GM23338 (cell line): ENCODE measurements around the gene ABI2. TPM values are rescaled to one million over a fixed set of nuclear protein-coding genes. Genes with fewer than 3 reads are reported as not detected.

ENCODE experiments used
- ATAC-seq: fragments of 200-7000 bp; cut with Tn5 transposase; 3 replicates; pipeline ENCODE4 v1.9.1; 2020
- DNase-seq: peaks from one replicate; pipeline ENCODE4 v3.0.0-alpha.2; 2015; ENCODE audit warnings: low spot score
- H2AFZ ChIP-seq: fragments of 200-600 bp; sonication (generic); 2 replicates; pipeline ENCODE4 v1.8.0; 2016; ENCODE audit warnings: antibody characterized with exemption, mild to moderate bottlenecking, moderate library complexity
- H3F3A ChIP-seq: fragments of 200-600 bp; sonication (generic); replicated peaks from 2 replicates; pipeline ENCODE4 v1.8.0; 2017; ENCODE audit warnings: antibody characterized with exemption, mixed run types, low read depth
- H3K27ac ChIP-seq: fragments of 200-600 bp; sonication (generic); 2 replicates; pipeline ENCODE4 v1.6.1; 2016; ENCODE audit warnings: low read depth
- H3K27me3 ChIP-seq: fragments of 200-600 bp; sonication (generic); 2 replicates; pipeline ENCODE4 v1.8.0; 2016; ENCODE audit warnings: mild to moderate bottlenecking, mixed run types, moderate library complexity; ENCODE audit not compliant: insufficient read depth
- H3K36me3 ChIP-seq: fragments of 200-600 bp; sonication (generic); 2 replicates; pipeline ENCODE4 v1.8.0; 2016; ENCODE audit warnings: mild to moderate bottlenecking; ENCODE audit not compliant: insufficient read depth
- H3K4me1 ChIP-seq: fragments of 200-600 bp; sonication (generic); 2 replicates; pipeline ENCODE4 v1.8.0; 2016; ENCODE audit warnings: mild to moderate bottlenecking, moderate library complexity; ENCODE audit not compliant: insufficient read depth
- H3K4me2 ChIP-seq: fragments of 200-600 bp; sonication (generic); 2 replicates; pipeline ENCODE4 v1.7.1; 2017; ENCODE audit warnings: mixed run types
- H3K4me3 ChIP-seq: fragments of 200-600 bp; sonication (generic); 2 replicates; pipeline ENCODE4 v1.6.1; 2016; ENCODE audit warnings: mixed run types
- H3K79me2 ChIP-seq: fragments of 200-600 bp; sonication (generic); replicated peaks from 2 replicates; pipeline ENCODE4 v1.8.0; 2017; ENCODE audit warnings: mild to moderate bottlenecking; ENCODE audit not compliant: insufficient read depth
- H3K9me2 ChIP-seq: fragments of 200-600 bp; sonication (generic); 2 replicates; pipeline ENCODE4 v1.8.0; 2017; ENCODE audit not compliant: insufficient read depth
- H4K20me1 ChIP-seq: fragments of 200-600 bp; sonication (generic); replicated peaks from 2 replicates; pipeline ENCODE4 v1.8.0; 2017; ENCODE audit warnings: mild to moderate bottlenecking; ENCODE audit not compliant: insufficient read depth
- H3K27ac Mint-ChIP-seq: 2 replicates; pipeline ENCODE4 v1.8.0; 2020; ENCODE audit warnings: inconsistent platforms, mild to moderate bottlenecking, moderate library complexity, mixed read lengths
- H3K27me3 Mint-ChIP-seq: 3 replicates; pipeline ENCODE4 v1.8.0; 2022; ENCODE audit warnings: low read depth, mild to moderate bottlenecking, moderate library complexity, mixed read lengths, inconsistent platforms; ENCODE audit not compliant: insufficient read depth, poor library complexity
- H3K36me3 Mint-ChIP-seq: 3 replicates; pipeline ENCODE4 v1.8.0; 2021; ENCODE audit warnings: low read depth, mild to moderate bottlenecking, inconsistent platforms, moderate library complexity, mixed read lengths
- H3K4me1 Mint-ChIP-seq: 3 replicates; pipeline ENCODE4 v1.8.0; 2020; ENCODE audit warnings: mild to moderate bottlenecking, inconsistent platforms, mixed read lengths
- H3K4me3 Mint-ChIP-seq: 3 replicates; pipeline ENCODE4 v1.8.0; 2021; ENCODE audit warnings: moderate library complexity, mild to moderate bottlenecking, inconsistent platforms, mixed read lengths
- H3K9me3 Mint-ChIP-seq: 3 replicates; pipeline ENCODE4 v1.8.0; 2020; ENCODE audit warnings: moderate library complexity, mild to moderate bottlenecking, inconsistent platforms, mixed read lengths
- CREB1 ChIP-seq: fragments of 250-450 bp; sonication (Bioruptor Pico); IDR thresholded peaks from 2 replicates; pipeline ENCODE4 v1.5.0; 2020; ENCODE audit warnings: low read depth, mild to moderate bottlenecking, moderate library complexity
- CTCF ChIP-seq, 2 experiments: fragments of 200-600 bp in 1 of 2; sonication (generic) in 1 of 2; conservative IDR thresholded peaks; 2 replicates each; pipeline versions ENCODE4 v1.5.1 to v1.6.1; 2016 to 2017; ENCODE audit warnings: antibody characterized with exemption in 2 of 2, low read depth in 2 of 2, mild to moderate bottlenecking in 2 of 2, moderate library complexity in 1 of 2
- ETS1 ChIP-seq: IDR thresholded peaks from 2 replicates; pipeline ENCODE4 v1.6.1; 2016; ENCODE audit warnings: antibody characterized with exemption
- EZH2 ChIP-seq: fragments of 200-600 bp; sonication (generic); IDR thresholded peaks from one replicate; pipeline ENCODE4 v1.8.0; 2017; ENCODE audit warnings: antibody characterized with exemption, mild to moderate bottlenecking, low read depth; ENCODE audit not compliant: unreplicated experiment
- EZH2phosphoT487 ChIP-seq: fragments of 200-600 bp; sonication (generic); IDR thresholded peaks from one replicate; pipeline ENCODE4 v1.8.1; 2018; ENCODE audit warnings: antibody characterized with exemption; ENCODE audit not compliant: unreplicated experiment
- POLR2AphosphoS5 ChIP-seq: IDR thresholded peaks from 2 replicates; pipeline ENCODE4 v1.6.1; 2016; ENCODE audit warnings: antibody characterized with exemption, low read depth
- REST ChIP-seq: IDR thresholded peaks from one replicate; pipeline ENCODE4 v1.6.1; 2018; ENCODE audit warnings: antibody characterized with exemption; ENCODE audit not compliant: unreplicated experiment
- ZNF331 ChIP-seq: fragments of 250-450 bp; sonication (Bioruptor Pico); IDR thresholded peaks from 2 replicates; pipeline ENCODE4 v1.5.0; 2020; ENCODE audit warnings: low read depth, mild to moderate bottlenecking, moderate library complexity
- polyA plus RNA-seq: library from polyadenylated mRNA; unstranded; fragments of >200 nt; fragmentation: Nextera tagmentation; extraction: Ambion mirVana; gene quantifications from 2 replicates; pipeline ENCODE4 v1.2.1, GENCODE V29; 2016
- total RNA-seq: library from RNA; depleted of rRNA; stranded (reverse); fragments of >200 nt; shearing (Covaris generic); gene quantifications from 2 replicates; pipeline ENCODE4 v1.2.3, GENCODE V29; 2014
- TF ChIP-seq, protein P1 (sequence below): fragments of 250-450 bp; sonication (Bioruptor Pico); IDR thresholded peaks from 2 replicates; pipeline ENCODE4 v1.5.0; 2020; ENCODE audit warnings: mild to moderate bottlenecking, moderate library complexity

The ABI2 gene
- total and polyA plus RNA-seq, 2 experiments from 2014 or later = 46.5 to 114 TPM

GRCh38 chr2:203440671-203441070, 112.5 kb downstream of the ABI2 start:
- H3K27ac ChIP-seq = no peak overlapping the region
- Mint-ChIP-seq H3K27me3 (peaks cover 5% of the 10 kb centered on the region), H3K4me1 (peaks cover 14% of the 10 kb centered on the region), H3K9me3 (no peaks in the 10 kb centered on the region; the same call in 2 of the 3 replicates), H3K27ac (no peak overlapping the region; the same call in 1 of the 2 replicates), H3K4me3 (no peak overlapping the region), H3K36me3 (peaks cover 19% of the 10 kb centered on the region)
- H2AFZ ChIP-seq = no peak overlapping the region
- TF ChIP-seq CTCF (conservative IDR thresholded peaks at IDR 0.05; ENCODE audit: low read depth in 2 of 2) = no peak
- TF ChIP-seq ZNF331 (CRISPR knock-in tag) = no peak
- TF ChIP-seq REST = no peak
- TF ChIP-seq ETS1 = no peak
- TF ChIP-seq POLR2AphosphoS5 = no peak
- TF ChIP-seq, protein P1, sequence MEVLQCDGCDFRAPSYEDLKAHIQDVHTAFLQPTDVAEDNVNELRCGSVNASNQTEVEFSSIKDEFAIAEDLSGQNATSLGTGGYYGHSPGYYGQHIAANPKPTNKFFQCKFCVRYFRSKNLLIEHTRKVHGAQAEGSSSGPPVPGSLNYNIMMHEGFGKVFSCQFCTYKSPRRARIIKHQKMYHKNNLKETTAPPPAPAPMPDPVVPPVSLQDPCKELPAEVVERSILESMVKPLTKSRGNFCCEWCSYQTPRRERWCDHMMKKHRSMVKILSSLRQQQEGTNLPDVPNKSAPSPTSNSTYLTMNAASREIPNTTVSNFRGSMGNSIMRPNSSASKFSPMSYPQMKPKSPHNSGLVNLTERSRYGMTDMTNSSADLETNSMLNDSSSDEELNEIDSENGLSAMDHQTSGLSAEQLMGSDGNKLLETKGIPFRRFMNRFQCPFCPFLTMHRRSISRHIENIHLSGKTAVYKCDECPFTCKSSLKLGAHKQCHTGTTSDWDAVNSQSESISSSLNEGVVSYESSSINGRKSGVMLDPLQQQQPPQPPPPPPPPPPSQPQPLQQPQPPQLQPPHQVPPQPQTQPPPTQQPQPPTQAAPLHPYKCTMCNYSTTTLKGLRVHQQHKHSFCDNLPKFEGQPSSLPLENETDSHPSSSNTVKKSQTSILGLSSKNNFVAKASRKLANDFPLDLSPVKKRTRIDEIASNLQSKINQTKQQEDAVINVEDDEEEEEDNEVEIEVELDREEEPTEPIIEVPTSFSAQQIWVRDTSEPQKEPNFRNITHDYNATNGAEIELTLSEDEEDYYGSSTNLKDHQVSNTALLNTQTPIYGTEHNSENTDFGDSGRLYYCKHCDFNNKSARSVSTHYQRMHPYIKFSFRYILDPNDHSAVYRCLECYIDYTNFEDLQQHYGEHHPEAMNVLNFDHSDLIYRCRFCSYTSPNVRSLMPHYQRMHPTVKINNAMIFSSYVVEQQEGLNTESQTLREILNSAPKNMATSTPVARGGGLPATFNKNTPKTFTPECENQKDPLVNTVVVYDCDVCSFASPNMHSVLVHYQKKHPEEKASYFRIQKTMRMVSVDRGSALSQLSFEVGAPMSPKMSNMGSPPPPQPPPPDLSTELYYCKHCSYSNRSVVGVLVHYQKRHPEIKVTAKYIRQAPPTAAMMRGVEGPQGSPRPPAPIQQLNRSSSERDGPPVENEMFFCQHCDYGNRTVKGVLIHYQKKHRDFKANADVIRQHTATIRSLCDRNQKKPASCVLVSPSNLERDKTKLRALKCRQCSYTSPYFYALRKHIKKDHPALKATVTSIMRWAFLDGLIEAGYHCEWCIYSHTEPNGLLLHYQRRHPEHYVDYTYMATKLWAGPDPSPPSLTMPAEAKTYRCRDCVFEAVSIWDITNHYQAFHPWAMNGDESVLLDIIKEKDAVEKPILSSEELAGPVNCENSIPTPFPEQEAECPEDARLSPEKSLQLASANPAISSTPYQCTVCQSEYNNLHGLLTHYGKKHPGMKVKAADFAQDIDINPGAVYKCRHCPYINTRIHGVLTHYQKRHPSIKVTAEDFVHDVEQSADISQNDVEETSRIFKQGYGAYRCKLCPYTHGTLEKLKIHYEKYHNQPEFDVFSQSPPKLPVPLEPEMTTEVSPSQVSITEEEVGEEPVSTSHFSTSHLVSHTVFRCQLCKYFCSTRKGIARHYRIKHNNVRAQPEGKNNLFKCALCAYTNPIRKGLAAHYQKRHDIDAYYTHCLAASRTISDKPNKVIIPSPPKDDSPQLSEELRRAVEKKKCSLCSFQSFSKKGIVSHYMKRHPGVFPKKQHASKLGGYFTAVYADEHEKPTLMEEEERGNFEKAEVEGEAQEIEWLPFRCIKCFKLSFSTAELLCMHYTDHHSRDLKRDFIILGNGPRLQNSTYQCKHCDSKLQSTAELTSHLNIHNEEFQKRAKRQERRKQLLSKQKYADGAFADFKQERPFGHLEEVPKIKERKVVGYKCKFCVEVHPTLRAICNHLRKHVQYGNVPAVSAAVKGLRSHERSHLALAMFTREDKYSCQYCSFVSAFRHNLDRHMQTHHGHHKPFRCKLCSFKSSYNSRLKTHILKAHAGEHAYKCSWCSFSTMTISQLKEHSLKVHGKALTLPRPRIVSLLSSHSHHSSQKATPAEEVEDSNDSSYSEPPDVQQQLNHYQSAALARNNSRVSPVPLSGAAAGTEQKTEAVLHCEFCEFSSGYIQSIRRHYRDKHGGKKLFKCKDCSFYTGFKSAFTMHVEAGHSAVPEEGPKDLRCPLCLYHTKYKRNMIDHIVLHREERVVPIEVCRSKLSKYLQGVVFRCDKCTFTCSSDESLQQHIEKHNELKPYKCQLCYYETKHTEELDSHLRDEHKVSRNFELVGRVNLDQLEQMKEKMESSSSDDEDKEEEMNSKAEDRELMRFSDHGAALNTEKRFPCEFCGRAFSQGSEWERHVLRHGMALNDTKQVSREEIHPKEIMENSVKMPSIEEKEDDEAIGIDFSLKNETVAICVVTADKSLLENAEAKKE (CRISPR knock-in tag) = no peak
- no peak for TF ChIP-seq EZH2phosphoT487
- TF ChIP-seq CREB1 (CRISPR knock-in tag) = no peak
- no peak for TF ChIP-seq EZH2
- H4K20me1 ChIP-seq = no peaks in the 10 kb centered on the region; the same call in 1 of the 2 replicates
- ATAC-seq (peak; percentile 18; the same call in 2 of the 3 replicates), DNase-seq (no peak)
- H3K36me3 ChIP-seq = peaks cover 4% of the 10 kb centered on the region; the same call in 1 of the 2 replicates
- H3K4me1 ChIP-seq = no peaks in the 10 kb centered on the region
- no peaks in the 10 kb centered on the region for H3K79me2 ChIP-seq
- H3K27me3 ChIP-seq = no peaks in the 10 kb centered on the region
- H3K4me3 ChIP-seq = no peak overlapping the region
- H3K9me2 ChIP-seq = no peaks in the 10 kb centered on the region
- H3K4me2 ChIP-seq = no peak overlapping the region
- no peaks in the 10 kb centered on the region for H3F3A ChIP-seq
